Stimulated activated CD4-positive, alpha-beta T cell treated with anti-CD3 and anti-CD28 coated beads, Interleukin-1b, Interleukin-23, amount 100 ng/mL, for 4 hours (primary cell): ENCODE data around the gene TTC9C.
A peak's percentile ranks its signal among the peaks of the same experiment; 100 is the strongest.
"Not testable (repeated sequence)": the region's sequence is repeated elsewhere in the genome, so short reads cannot be mapped to it uniquely, and the experiment has no call there.

Experiments used
- DNase-seq, 2 donors: peaks; one replicate each; pipeline ENCODE4 v3.0.0-alpha.2; 2020; ENCODE audit warnings: low read depth in 2 of 2

The TTC9C gene

GRCh38 chr11:62749931-62750330, 21.6 kb downstream of the TTC9C start:
- not testable (repeated sequence) for DNase-seq

- DNase-seq: no peak
Measured at GRCh38 chr11:62752177-62752785, 24.0 kb downstream of the TTC9C start.

GRCh38 chr11:62752994-62753735, 24.9 kb downstream of the TTC9C start:
- no peak for DNase-seq

- DNase-seq: peak; percentile 94 to 96
Measured at GRCh38 chr11:62753736-62754603, 25.7 kb downstream of the TTC9C start, which contains the start of gene ZBTB3. TSS of gene ZBTB3 (minus strand) at chr11:62754160. CDS start at chr11:62753664, 496 bp downstream.

GRCh38 chr11:62755086-62755615, 26.9 kb downstream of the TTC9C start:
- DNase-seq: no peak

- DNase-seq: no peak
Measured at GRCh38 chr11:62757846-62758788, 29.8 kb downstream of the TTC9C start.

GRCh38 chr11:62760867-62761227, 32.6 kb downstream of the TTC9C start:
- DNase-seq: not testable (repeated sequence)

- DNase-seq: no peak
Measured at GRCh38 chr11:62770778-62771143, 42.5 kb downstream of the TTC9C start.

- DNase-seq: peak; percentile 85 to 91
Measured at GRCh38 chr11:62771144-62772021, 43.1 kb downstream of the TTC9C start, which contains the start of gene TAF6L. TSS of gene TAF6L (plus strand) at chr11:62771396. CDS start at chr11:62775784, 4,388 bp downstream.

- no peak for DNase-seq
Measured at GRCh38 chr11:62774407-62774806, 46.1 kb downstream of the TTC9C start.

- DNase-seq: no peak
Measured at GRCh38 chr11:62775646-62776045, 47.4 kb downstream of the TTC9C start.

- DNase-seq: no peak
Measured at GRCh38 chr11:62777389-62777788, 49.1 kb downstream of the TTC9C start.

- DNase-seq: no peak
Measured at GRCh38 chr11:62778441-62778840, 50.2 kb downstream of the TTC9C start.

- DNase-seq: no peak
Measured at GRCh38 chr11:62782753-62783152, 54.5 kb downstream of the TTC9C start.

GRCh38 chr11:62786318-62787004, 58.2 kb downstream of the TTC9C start:
- peak; percentile 69 to 77 for DNase-seq

GRCh38 chr11:62787005-62787759, 58.9 kb downstream of the TTC9C start, which contains the start of gene TMEM179B:
TSS of gene TMEM179B (plus strand) at chr11:62787402. CDS start at chr11:62787432, 30 bp downstream.
- DNase-seq: peak; percentile 93 to 97
